Activated CD4-positive, alpha-beta T cell treated with anti-CD3 and anti-CD28 coated beads, Interleukin-2, Interleukin-6, amounts not matched to agents 100 ng/mL and 50 ng/mL, durations not matched to agents 16 hours and 8 hours (primary cell): ENCODE measurements around the gene ATP2B3.
A peak's percentile ranks its signal among the peaks of the same experiment; 100 is the strongest.

ENCODE experiments used
- DNase-seq: peaks from one replicate; pipeline ENCODE4 v3.0.0-alpha.2; 2020

Gene ATP2B3

GRCh38 chrX:153490217-153490930 lies 27.1 kb upstream of the ATP2B3 start:
- no peak for DNase-seq

- DNase-seq, result no peak
Observed at GRCh38 chrX:153491351-153491914, 26.0 kb upstream of the ATP2B3 start.

- DNase-seq, result no peak
Observed at GRCh38 chrX:153491918-153492317, 25.5 kb upstream of the ATP2B3 start.

GRCh38 chrX:153492543-153492942 lies 24.9 kb upstream of the ATP2B3 start:
- DNase-seq, result no peak

- no peak for DNase-seq
Observed at GRCh38 chrX:153493085-153493484, 24.4 kb upstream of the ATP2B3 start.

DNA sequence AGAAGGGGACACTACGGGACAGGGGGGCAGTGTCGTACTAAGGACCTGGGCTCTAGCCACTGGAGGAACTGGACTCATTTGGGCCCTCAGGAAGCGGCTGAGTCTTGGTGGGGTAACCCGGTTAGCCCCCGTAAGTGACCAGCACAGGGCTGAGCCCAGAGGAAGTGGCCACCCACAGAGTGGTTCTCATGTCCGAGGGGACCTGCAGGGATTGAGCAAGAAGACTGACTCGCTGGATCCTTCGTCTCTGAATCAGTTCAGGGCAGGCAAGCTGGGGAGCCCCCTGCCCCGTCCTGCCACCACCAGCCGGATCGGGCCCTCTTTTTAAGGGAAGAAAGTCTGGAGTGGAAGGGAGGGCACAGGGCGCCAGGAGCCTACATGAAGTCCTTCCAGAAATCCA lies 23.4 kb upstream of the ATP2B3 start:
- no peak for DNase-seq

DNA sequence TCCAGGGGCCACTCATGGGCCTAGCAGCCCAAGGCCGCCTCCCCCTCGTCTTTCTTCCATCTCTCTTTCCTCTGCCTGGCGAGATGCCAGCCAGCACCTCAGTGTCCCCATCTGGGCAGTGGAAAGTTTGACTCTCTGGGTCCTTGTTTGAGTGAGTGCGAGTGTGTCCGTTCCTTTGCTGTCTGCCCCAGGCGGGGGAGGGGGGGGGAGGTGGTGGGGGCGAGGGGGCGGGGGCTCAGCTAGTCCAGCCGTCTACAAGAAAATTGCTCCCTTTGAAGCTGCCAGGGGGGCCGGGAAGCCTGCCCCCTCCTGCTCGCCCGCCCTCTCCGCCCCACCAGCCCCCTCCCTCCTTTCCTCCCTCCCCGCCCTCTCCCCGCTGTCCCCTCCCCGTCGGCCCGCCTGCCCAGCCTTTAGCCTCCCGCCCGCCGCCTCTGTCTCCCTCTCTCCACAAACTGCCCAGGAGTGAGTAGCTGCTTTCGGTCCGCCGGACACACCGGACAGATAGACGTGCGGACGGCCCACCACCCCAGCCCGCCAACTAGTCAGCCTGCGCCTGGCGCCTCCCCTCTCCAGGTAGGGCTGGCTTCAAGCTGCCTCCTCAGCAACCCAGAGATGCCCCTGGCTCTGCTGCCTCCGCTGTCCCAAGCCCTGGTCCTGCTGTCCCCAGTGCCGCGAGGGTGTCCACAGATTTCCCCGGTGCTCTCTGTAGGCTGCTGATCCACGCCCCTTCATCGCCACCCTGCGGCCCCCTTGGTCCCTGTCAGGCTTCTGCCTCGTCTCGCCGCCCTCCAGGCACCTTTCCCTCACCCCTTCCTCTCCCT lies 22.7 kb upstream of the ATP2B3 start, which contains the start of gene BGN:
Gene BGN, plus strand, starts transcription at position 440 of the 821 bp plus-strand sequence. CDS start 9,652 bp downstream, outside the sequence.
- no peak for DNase-seq

DNA sequence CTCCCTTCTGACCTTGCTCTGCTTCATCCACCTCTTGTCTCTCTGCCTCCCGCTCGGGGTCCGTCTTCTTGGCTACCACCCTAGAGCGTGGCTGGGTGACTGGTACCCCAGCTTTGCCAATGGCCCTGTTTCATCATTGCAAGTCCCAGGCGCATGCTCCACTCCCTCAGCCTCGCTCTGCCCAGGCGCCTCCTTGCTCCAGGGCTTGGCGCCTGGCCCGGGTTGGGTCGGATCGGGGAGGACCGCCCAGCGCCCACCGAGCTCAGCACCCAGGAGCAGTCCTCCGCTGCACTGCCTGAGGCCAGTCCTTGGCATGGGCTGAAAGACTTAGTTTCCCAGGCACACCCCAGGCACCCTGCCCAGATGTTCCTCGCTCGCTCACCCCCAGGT lies 22.1 kb upstream of the ATP2B3 start:
- DNase-seq, result no peak

- no peak for DNase-seq
Observed at GRCh38 chrX:153495903-153496589, 21.4 kb upstream of the ATP2B3 start.

DNA sequence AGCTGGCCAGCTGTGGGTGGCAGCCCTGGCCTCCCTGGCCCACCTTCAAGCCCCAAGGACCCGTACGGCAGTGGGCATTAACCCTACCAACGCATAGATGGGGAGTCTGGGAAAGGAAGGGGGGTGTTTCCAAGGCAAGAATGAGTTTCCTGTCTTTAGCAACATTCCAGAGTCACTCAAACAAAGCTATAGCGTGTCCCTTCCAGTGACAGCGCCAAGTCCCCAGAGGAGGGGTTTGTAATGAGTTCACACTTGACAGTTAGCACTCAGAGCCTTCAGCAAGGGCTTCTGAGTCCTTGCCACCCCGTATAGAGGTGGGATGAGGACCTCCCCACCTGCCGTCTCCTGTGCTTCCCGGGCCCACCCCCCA lies 20.9 kb upstream of the ATP2B3 start:
- DNase-seq, result no peak

DNA sequence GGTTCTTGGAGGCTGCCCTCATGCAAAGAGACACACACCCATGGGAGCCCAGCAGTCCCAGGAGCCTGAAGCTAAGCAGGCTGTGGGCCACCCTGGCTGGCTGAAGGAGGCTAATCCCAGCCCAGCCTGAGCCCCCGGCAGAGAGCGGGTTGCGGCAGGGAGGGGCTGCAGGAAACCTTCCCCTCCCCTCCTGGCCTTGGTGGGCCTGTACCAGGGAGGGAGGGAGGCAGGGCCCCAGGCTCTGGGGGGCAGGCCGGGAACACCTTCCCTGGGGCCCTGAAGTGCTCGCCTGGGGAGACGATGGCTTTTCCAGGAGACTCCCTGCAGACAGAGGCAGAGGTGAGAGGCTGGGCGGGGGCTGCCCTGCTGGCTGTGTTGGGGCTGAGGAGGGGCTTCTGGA lies 19.0 kb upstream of the ATP2B3 start:
- DNase-seq, result no peak

DNA sequence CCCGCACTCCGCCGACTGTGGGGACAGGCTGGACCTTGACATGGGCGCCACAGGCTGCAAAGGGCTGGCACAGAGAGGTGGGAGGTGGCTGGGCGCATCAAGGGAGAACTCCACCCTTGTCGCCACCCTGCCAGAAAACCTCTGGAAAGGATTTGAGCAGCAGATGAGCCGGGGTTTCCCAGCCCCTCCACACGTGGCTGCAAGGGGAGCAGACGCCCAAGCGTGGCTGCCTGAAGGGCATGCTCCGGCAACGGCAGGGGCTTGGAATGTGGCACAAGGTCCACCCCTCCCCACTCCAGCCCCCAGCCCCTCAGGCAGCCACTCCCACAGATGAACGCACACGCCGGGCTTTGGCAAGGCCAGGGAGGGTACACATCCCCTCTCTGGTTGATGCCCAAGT lies 18.1 kb upstream of the ATP2B3 start:
- DNase-seq, result no peak

DNA sequence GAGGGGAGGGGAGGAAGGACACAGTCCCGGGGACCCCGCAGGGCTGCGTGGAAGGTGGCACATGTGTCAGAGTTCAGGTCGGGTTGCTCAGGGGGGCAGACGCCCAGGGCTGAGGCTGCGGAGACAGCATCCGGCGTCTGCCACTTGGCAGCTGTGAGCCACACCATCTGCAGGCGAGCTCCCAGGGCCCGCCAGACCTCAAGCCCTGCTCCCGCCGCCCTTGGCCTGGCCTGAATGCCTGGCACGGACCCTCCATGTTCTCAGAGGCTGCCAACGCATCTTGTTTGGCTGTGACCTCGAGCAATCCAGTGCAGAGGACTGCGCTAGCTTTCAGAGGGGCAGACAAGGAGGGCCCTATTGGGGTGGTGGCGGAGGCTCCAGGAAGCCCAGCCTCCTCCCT lies 17.6 kb upstream of the ATP2B3 start:
- DNase-seq, result no peak

- DNase-seq, result no peak
Observed at GRCh38 chrX:153500676-153501280, 16.7 kb upstream of the ATP2B3 start.

DNA sequence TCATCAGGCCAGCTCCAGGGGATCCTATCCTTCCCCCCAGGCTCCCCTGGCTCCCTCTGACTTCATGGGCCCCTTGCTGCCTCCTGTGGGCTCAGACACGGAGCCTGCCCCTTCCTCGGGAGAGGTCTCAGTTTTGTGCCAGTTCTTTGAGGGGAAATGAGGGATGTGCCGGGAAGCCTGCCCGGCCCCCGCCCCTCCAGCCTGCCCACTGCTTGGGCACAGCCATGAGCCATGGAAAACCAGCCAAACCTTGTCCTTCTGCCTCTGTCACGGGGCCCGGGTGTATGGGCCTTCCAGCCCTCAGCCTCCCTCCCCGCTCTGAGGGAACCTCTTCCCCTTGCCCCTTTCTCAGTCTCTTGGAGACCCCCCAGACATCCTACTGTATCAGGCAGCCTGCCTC lies 15.9 kb upstream of the ATP2B3 start:
- no peak for DNase-seq

DNA sequence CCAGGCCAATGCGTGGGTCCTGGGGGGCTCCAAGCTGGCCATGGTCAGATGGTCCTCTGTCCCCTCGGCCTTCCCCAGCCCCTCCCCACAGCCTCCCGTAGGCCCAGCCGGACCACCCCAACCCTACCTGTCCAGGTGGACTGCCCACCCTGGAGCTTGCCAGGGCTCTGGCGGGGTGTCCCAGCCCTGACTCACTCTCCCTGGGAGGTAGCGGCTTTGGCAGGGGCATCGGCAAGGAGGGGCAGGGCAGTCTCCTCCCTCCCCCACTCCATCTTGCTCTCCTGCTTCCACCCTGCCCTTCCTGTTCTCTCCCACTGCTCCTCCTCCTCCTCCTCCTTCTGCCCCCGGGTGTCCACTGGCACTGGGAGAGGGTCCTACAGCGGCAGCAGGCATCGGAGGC lies 15.3 kb upstream of the ATP2B3 start:
- DNase-seq, result no peak

DNA sequence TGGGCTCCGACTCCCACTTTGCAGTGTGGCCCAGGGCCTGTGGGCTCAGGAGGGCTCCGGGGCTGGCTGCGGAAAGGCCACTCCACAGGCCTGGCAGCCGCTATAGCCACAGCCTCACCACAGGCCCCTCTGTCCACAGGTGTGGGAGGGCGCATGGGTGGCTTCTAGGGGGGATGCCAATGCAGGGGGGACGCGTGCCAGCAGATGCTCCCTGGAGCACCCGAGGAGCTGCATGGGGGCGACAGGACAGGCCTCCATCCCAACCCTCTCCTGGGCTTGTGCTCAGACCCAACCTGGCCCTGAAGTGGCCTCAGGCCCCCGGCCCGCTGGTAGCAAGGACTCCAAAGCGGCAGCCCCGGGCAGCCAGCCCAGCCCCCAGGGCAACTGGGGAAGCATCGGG lies 14.6 kb upstream of the ATP2B3 start:
- no peak for DNase-seq

DNA sequence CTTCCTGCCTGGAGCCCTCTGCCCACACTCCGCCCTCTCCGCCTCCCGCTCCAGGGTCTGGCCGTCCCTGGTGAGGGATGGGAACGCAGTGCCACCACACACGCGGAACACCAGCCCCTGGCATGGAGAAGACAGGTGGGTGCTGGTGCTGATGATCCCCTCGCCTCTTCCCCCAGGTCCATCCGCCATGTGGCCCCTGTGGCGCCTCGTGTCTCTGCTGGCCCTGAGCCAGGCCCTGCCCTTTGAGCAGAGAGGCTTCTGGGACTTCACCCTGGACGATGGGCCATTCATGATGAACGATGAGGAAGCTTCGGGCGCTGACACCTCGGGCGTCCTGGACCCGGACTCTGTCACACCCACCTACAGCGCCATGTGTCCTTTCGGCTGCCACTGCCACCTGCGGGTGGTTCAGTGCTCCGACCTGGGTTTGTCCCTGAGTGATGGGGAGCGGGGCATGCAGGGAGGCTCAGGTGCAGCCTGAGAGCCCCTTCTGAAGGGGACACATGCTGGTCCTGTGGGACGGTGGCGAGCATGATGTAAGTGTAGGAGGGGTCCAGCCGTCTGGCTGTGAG lies 12.9 kb upstream of the ATP2B3 start:
- no peak for DNase-seq

GRCh38 chrX:153505361-153505760 lies 12.1 kb upstream of the ATP2B3 start:
- no peak for DNase-seq

DNA sequence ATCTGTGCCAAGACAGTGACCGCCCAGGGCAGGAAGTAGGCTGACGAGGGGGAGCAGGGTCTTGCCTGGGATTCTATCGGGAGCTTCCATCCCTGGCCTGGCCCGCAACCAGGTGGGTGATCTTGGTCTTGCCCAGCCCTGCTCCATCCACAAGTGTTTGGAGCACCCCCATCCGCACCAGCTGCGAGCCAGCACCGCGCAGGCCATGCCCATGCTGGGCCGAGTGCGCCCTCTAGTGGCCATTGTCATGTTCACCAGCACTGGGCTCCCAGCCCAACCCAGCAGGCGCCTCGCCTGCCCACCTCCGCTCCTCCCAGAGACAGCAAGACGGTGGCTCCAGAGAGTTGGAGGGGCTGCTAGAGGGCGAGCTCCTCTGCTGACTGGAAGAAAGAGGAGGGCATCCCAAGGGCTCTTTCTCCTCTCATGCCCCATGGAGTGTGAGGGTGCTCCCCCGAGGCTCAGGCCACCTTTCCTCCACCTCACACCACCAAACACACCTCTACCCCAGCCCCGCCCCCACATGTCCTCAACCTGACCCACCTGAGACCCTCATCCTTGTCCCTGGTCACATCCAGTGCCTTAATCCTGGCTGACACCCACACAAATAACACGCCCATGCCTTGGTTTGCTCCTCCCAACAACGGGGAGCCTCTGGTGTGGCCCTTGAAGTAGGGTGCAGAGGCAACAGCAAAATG lies 9.8 kb upstream of the ATP2B3 start:
- peak; percentile 89 for DNase-seq

- DNase-seq, result no peak
Observed at GRCh38 chrX:153509592-153509991, 7.8 kb upstream of the ATP2B3 start.

- DNase-seq, result no peak
Observed at GRCh38 chrX:153510383-153510782, 7.1 kb upstream of the ATP2B3 start.
